ENCODE results near the gene TTC39A. TPM values are rescaled to one million over a fixed set of nuclear protein-coding genes. Genes with fewer than 3 reads are reported as not detected.

Gene TTC39A
- total RNA-seq, 1 donor from 2014 or later, result 79.0 TPM

GRCh38 chr1:51314974-51315373 is 15.4 kb downstream of the TTC39A start:
- no peak for DNase-seq (ENCODE audit: low read depth)

DNA sequence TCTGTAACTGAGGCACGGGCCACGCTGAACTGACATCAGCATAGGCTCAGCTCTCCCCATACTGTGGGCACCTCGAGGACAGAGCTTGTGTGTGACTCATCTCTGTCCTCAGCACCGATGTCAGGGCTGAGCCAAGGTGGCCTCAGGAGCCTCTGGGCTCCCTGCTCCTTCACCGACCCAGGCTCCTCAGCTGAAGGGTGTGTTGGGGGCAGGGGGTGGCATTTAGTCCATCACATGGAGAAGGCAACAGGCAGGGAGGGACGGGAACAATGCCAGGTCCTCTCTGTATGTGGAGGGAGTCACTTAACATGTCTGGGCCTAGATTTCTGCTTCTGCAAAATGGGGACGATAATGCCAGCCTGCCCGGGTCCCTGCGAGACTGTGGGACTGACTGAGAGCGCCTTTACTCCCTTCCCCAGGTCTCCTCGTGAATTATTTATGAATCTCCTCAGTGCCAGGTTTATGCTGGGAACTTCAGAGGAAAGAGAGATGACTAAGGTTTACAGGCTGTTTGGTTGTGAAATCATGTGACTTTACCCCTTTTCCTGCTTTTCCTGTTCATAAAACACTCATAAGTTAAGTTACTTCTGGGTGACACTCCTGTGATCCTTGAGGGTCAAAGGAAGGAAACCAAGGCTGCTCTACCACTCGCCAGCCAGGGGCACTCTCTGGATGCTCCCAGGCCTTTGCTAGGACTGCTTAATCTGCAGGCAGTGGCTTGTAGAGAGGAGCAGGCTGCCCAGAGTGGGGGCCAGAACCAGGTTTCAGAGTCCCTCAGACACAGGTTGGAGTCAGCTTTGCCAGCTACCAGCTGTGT is 16.2 kb downstream of the TTC39A start:
- peak; percentile 99 for DNase-seq (ENCODE audit: low read depth)

- DNase-seq (ENCODE audit: low read depth), result peak; percentile 54
Measured at GRCh38 chr1:51313268-51313852, 17.0 kb downstream of the TTC39A start.

GRCh38 chr1:51312718-51313117 is 17.6 kb downstream of the TTC39A start:
- DNase-seq (ENCODE audit: low read depth), result no peak

- DNase-seq (ENCODE audit: low read depth), result no peak
Measured at GRCh38 chr1:51311826-51312225, 18.5 kb downstream of the TTC39A start.

DNA sequence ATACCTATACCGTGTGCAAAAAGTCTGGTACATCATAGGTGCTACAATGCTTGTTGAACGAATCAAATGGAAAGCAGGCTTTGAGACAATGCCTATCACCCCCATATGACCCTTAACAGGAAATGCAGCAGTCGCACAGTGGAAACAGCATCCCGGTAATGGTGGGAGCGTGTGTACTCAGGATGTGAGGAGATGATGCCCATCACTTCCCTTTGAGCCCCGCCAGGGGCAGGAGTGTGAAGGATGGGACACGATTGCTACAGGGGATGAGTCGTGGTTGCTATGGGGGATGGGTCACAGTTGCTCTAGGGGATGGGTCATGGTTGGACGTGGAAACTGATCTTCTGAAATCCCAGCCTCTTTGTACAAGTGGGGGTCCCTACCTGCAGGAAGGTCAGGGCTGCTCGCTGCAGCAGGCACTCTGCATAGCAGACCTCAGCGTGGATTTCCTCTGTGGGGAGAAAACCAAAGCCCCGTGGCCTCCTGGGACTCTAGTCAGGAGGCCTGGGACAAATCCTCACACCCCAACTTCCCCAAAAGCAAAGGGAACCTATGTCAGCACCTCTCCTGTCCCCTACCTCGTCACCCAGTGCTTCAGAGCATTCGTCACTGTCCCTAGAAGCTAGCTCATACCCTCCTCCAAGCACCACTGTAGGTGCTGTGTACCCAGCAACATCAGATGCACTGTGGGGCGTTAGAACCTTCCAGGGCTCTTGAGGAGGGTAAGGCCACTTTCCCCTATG is 19.3 kb downstream of the TTC39A start:
- no peak for DNase-seq (ENCODE audit: low read depth)

- DNase-seq (ENCODE audit: low read depth), result no peak
Measured at GRCh38 chr1:51309291-51309690, 21.1 kb downstream of the TTC39A start.

GRCh38 chr1:51308636-51309035 is 21.7 kb downstream of the TTC39A start:
- no peak for DNase-seq (ENCODE audit: low read depth)

DNA sequence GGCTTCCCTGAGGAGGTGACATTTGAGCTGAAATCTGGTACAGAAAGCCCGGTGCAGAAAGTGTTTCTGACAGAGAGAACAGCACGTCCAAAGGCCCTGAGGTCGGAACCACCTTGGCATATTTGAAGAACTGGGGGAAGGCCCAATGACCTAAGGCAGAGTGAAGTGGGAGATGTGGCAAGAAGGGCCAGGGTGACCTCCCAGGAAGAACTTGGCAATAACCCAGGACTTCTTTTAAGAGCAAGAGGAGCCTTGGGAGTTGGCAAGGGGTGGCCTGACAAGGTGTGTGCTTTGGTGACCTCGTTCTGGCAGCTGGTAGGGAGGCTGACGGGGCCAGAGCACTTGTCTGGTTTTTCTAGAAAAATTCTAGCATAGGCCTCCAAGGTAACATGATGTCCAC is 23.4 kb downstream of the TTC39A start:
- peak; percentile 65 for DNase-seq (ENCODE audit: low read depth)

DNA sequence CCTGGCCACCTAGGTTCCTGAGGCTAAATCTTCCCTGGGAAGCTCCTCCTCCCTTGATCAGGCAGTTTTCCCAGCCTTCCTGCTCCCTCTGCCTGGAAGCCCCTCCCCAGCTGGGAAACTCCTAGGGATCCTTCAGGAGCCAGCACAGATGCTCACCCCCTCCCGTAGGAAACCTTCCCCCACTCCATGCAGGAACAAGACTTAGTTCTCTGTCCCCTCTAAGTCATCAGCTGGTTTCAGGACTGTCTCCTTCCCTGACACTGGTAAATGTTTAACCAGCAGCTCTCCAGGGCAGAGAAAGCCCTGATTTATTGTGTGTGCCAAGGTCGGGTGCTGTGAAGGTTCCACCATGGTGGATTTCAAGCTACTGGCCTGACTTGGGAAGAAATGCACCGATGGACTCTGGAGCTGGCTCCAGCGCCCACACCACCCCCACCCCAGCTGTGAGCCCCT is 25.0 kb downstream of the TTC39A start:
- DNase-seq (ENCODE audit: low read depth), result peak; percentile 86

GRCh38 chr1:51304360-51304759 is 26.0 kb downstream of the TTC39A start:
- no peak for DNase-seq (ENCODE audit: low read depth)

GRCh38 chr1:51303751-51304251 is 26.6 kb downstream of the TTC39A start:
- DNase-seq (ENCODE audit: low read depth), result no peak

DNA sequence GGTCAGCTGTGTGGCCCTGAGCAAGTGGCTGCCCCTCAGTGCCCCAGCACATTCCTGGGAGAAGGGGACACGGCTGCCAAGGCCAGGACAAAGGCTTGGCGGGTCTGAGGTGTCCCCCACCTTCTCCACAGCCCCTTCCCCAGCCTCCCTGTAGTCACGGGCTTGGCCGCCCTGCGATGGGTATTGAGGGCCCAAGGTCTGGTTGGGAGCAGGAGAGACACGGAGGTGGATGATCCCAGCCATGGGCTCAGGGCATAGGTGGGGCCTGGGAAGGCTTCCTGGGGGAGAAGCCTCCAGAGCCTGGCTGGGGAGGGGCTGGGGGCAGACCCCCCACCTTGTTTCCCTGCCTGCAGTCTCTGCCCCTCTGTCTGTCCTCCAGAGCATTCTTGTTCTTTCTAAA is 27.0 kb downstream of the TTC39A start:
- no peak for DNase-seq (ENCODE audit: low read depth)

- no peak for DNase-seq (ENCODE audit: low read depth)
Measured at GRCh38 chr1:51302746-51303145, 27.6 kb downstream of the TTC39A start.

DNA sequence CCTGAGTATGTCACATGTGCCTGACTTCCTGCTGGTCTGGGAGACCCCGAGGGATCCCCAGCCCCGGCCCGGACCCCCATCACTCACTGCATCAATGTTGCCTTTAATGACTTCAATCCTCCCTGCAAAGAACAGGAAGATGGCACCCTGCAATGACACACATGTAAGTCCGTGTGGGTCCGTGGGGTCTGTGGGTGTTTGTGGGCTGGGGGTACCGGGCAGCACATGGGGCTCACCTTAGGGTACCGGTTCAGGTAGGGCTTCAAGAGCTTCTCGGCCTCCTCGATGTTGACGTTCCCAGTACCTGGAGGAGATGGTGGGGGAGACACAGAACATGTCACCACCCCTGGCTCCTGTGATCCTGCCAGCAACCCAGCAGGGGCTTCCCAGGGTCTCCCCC is 28.1 kb downstream of the TTC39A start:
- no peak for DNase-seq (ENCODE audit: low read depth)

- DNase-seq (ENCODE audit: low read depth), result no peak
Measured at GRCh38 chr1:51301844-51302162, 28.6 kb downstream of the TTC39A start.

- no peak for DNase-seq (ENCODE audit: low read depth)
Measured at GRCh38 chr1:51301152-51301843, 29.1 kb downstream of the TTC39A start.

DNA sequence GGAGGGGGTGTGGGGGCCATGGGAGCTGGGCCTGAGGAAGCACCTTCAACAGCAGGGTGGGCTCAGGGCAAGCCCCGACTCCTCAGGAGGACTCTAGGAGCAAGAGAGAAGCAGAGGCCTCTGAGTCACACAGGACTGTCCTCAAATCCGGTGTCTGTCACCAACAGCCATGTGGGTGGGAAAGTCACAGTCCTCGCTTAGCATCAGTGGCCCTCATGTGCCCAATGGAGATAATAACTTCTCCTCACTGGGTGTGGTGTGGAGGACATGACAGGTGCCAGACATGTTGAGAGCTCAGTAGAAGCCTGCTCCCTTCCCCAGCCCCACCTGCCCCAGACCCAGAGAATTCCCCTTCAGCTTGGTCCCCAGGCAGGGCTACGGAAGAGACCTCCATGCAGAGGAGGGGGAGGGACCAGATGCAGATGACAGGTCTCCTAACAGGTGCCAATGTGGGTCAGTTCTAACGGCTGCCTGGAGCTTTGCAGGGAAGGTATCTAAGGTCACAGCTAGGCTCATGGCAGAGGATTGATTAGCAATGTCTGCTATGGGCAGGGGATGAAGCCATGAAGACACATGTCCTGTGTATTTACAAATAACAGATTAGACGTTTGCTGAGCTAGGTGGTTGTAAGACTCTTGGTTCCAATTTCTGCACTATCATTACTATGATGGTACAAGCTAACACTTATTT is 30.2 kb downstream of the TTC39A start:
- DNase-seq (ENCODE audit: low read depth), result no peak

DNA sequence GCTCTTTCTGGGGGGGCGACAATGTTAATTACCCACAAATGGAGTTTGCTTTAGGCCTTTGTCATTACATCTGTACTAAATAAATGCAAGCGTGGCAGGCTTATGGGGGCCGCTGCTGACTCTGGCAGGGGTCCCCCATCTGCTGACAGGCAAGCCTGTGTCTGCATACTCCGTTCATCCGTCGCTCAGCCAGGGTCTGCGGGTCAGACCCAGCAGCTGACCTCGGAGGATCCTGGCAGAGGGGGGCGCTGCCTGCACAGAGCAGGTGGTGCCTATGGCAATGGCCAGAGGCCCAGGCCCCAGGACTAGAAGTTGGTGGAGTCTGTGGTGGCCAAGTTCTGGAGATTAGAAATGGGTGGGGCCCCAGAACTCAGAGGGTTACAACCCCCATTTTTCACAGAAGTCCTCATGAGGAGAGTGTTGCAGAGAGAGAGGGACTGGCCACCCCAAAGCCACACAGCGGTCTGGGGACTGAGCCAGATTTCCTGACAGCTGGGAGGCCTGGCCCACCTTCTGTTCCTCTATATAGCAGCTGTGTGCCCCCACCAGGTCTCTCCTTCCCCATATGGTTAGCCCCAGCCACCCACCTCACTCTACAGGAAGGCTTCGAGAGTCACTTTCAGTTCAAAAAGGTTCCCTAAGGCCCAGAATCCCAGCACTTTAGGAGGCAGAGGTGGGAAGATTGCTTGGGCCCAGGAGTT is 31.0 kb downstream of the TTC39A start:
- DNase-seq (ENCODE audit: low read depth), result no peak

GRCh38 chr1:51298322-51298705 is 32.0 kb downstream of the TTC39A start:
- no peak for DNase-seq (ENCODE audit: low read depth)

Data from renal cortical epithelial cell (primary cell).